IMR-90 (cell line): Measurements from ENCODE around the gene FERMT3.
A peak's percentile ranks its signal among the peaks of the same experiment; 100 is the strongest.

Experiments
- BHLHE40 ChIP-seq: fragments of 150-350 bp; IDR thresholded peaks from 2 replicates; pipeline ENCODE4 v1.6.1; 2016; ENCODE audit warnings: mild to moderate bottlenecking, low read depth, low read length
- CEBPB ChIP-seq: IDR thresholded peaks from 2 replicates; pipeline ENCODE4 v1.6.1; 2012; ENCODE audit warnings: low read depth, low read length, improper control_type of control experiment
- FOS ChIP-seq: fragments of 150-350 bp; IDR thresholded peaks from 2 replicates; pipeline ENCODE4 v1.6.1; 2016; ENCODE audit warnings: low read depth, low read length
- POLR2A ChIP-seq: IDR thresholded peaks from 2 replicates; pipeline ENCODE4 v1.6.1; 2012; ENCODE audit warnings: mild to moderate bottlenecking, low read depth, low read length
- SMC3 ChIP-seq: fragments of 150-350 bp; IDR thresholded peaks from 2 replicates; pipeline ENCODE4 v1.6.1; 2016; ENCODE audit warnings: low read depth, mild to moderate bottlenecking, antibody characterized with exemption, low read length, moderate library complexity
- TF ChIP-seq, protein P1 (sequence below): conservative IDR thresholded peaks from 2 replicates; pipeline ENCODE4 v1.5.1; 2012; ENCODE audit warnings: mild to moderate bottlenecking, low read depth, low read length, improper control_type of control experiment

DNA sequence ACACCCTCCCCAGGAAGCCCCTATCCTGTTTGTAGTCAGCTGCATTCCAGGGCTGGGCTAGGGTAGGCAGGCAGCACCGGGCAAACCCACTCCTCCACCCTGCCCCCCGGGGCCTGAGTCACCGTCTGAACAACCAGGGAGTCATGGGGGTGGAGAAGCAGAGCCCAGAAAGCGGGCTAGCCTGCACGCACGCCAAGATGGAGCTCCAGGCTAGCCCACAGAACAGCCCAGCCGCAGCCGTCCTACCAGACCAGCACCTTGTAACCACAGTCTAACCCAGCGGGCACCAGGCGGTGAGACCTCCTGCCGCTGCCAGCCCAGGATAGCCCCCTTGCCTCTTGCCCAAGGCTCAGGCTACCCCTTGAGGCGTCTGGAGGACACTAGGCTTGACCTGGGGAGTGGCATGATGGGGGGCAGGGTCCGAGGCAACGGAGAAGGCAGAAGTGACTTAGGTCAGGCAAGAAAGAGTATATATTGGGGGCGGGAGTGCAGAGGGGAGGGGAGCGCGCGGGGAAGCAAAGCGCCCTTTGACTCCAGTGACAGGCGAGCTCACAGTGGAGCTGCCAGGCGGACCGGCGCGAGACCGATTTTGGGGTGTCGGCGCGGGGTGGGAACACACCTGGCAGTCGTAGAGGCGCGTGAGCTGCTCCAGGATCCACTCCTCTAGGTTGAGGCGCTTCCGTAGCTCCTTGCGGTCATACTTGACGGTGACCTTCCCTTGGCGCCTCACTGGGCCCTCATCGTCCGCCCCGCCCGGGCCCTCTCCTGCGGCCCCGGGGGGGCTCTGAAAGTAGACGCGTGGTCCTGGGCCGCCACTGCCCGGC, 39.5 kb downstream of the FERMT3 start:
- TF ChIP-seq, protein P1, sequence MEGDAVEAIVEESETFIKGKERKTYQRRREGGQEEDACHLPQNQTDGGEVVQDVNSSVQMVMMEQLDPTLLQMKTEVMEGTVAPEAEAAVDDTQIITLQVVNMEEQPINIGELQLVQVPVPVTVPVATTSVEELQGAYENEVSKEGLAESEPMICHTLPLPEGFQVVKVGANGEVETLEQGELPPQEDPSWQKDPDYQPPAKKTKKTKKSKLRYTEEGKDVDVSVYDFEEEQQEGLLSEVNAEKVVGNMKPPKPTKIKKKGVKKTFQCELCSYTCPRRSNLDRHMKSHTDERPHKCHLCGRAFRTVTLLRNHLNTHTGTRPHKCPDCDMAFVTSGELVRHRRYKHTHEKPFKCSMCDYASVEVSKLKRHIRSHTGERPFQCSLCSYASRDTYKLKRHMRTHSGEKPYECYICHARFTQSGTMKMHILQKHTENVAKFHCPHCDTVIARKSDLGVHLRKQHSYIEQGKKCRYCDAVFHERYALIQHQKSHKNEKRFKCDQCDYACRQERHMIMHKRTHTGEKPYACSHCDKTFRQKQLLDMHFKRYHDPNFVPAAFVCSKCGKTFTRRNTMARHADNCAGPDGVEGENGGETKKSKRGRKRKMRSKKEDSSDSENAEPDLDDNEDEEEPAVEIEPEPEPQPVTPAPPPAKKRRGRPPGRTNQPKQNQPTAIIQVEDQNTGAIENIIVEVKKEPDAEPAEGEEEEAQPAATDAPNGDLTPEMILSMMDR: no peak
- TF ChIP-seq SMC3 (no peak), POLR2A (peak; percentile 88), BHLHE40 (no peak; the same call in 1 of the 2 replicates), FOS (peak; percentile 86), CEBPB (no peak)
